Measurements from ENCODE around the gene NAPB.

- TF ChIP-seq CTCF (IDR thresholded peaks at IDR 0.05) (no peak), ZFX (IDR thresholded peaks at IDR 0.05; ENCODE audit: borderline replicate concordance) (no peak)
Measured at GRCh38 chr20:23449421-23449820, 28.1 kb upstream of the NAPB start.

Measured in 22Rv1 (cell line).